ENCODE measurements around the gene RGP1. TPM values are rescaled to one million over a fixed set of nuclear protein-coding genes. Genes with fewer than 3 reads are reported as not detected.
A peak's percentile ranks its signal among the peaks of the same experiment; 100 is the strongest.

Gene RGP1, protein sequence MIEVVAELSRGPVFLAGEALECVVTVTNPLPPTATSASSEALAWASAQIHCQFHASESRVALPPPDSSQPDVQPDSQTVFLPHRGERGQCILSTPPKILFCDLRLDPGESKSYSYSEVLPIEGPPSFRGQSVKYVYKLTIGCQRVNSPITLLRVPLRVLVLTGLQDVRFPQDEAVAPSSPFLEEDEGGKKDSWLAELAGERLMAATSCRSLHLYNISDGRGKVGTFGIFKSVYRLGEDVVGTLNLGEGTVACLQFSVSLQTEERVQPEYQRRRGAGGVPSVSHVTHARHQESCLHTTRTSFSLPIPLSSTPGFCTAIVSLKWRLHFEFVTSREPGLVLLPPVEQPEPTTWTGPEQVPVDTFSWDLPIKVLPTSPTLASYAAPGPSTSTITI
- total RNA-seq = 10.2 TPM

GRCh38 chr9:35748858-35749514, at the start of gene RGP1, which contains the start of gene GBA2:
TSS of gene RGP1 (plus strand) at chr9:35749287. CDS start at chr9:35749756, 469 bp downstream.
TSS of gene GBA2 (minus strand) at chr9:35749228. CDS start at chr9:35748704, 524 bp downstream.
- FAIRE-seq (no peak), DNase-seq (ENCODE audit: low spot score in 2 of 2) (peak; percentile 84 to 86)

DNA sequence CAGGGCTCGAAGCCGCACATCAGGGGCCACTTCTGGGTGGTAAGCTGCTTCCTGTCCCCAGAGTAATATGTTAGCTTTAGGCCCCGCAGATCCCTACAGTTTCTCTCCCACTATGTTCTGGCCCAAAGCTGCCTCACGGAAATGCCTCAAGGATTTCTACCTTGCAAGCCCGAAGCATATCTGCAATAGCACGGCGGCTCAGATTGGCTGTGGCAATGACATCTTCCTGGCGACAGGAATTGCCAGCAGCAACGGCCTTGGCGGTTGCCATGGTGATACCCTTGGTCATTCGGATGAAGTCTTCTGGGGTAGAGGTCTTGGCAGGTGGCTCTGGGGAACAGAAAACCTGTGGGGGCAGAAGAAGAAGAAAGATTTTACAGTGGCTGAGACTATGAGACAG, 49.1 kb upstream of the RGP1 start:
- DNase-seq (ENCODE audit: low spot score in 2 of 2) = no peak
- FAIRE-seq = no peak

DNA sequence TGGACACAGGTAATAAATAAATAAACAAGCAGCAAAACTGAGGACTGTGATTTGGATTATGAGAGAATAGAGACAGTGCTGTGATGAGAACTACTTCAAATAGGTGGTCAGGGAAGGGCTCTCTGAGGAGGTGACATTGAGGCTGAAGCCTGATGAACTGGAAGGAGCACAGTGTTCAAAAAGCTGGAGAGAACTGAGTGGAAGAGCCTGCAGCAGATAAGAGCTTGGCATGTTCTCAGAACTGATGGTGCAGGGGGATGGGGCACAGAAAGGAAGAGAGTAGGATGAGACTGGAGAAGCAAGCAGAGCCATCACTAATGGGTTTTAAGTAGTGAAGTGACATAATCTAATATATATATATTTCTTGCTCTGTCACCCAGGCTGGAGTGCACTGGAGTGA, 48.1 kb upstream of the RGP1 start:
- no peak for DNase-seq (ENCODE audit: low spot score in 2 of 2)
- no peak for FAIRE-seq

- no peak for FAIRE-seq
- DNase-seq (ENCODE audit: low spot score in 2 of 2) = no peak
These were observed 46.4 kb upstream of the RGP1 start for GRCh38 chr9:35702696-35703095.

DNA sequence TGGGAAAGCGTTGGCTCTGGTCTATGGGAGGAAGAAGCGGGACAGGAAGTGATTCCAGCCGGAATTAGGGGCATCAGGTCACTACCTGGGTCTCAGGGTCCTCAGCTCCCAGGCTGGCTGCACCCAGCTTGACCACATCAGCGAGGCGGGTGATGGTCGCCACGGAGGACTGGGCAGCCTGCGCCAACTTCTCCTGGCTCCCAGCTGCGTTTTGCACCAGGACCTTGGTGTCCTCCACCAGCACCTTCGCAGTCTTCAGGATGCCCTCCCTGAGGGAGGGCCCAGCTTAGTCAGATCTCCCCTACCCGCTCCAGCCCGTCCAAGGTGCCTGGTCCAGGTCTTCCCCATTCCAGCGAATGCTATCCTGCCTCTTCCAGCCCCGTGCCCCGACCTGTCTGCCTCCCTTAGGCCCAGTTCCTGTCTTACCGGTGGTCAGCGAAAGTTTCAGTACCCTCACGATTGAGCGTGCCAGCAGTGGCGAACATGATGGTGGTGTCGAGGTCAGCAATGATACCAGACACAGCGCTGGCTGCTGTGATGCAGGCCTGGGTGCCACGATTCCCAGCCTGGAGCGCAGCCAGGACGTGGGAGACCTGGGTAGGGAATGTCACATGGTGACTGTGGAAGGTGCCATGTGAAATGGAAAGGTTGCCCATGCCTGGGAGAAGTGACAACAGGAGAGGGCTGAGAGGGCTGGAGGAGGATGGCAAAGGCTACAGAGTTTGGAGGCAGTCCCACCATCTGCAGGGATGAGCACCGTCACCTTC, 45.0 kb upstream of the RGP1 start:
- DNase-seq (ENCODE audit: low spot score in 2 of 2) (no peak), FAIRE-seq (no peak)

DNA sequence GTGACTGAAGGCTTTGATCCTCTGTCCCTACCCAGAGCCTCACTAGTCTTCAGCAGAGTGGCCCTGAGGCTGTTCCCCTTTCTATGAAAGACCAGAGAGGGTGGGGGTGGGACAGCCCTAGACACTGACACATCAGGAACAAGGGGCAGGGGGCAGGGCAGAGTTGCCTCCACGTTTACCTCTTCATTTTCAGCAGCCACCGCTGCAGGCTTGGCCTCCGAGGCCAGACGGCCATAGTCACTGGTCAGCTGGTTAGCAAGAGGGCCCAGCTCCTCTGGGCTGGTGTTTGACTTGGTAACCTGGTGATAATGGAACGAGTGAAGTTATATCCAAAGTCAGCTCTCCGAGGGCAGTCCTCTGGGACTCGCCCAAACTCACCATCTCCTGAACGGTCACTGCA, 43.7 kb upstream of the RGP1 start:
- FAIRE-seq (no peak), DNase-seq (ENCODE audit: low spot score in 2 of 2) (no peak)

GRCh38 chr9:35705836-35706430, 43.2 kb upstream of the RGP1 start:
- DNase-seq (ENCODE audit: low spot score in 2 of 2) (no peak), FAIRE-seq (no peak)

- DNase-seq (ENCODE audit: low spot score in 2 of 2) (no peak), FAIRE-seq (no peak)
These were observed 42.1 kb upstream of the RGP1 start for GRCh38 chr9:35706951-35707350.

GRCh38 chr9:35708146-35708545, 40.9 kb upstream of the RGP1 start:
- DNase-seq (ENCODE audit: low spot score in 2 of 2) = no peak
- no peak for FAIRE-seq

DNA sequence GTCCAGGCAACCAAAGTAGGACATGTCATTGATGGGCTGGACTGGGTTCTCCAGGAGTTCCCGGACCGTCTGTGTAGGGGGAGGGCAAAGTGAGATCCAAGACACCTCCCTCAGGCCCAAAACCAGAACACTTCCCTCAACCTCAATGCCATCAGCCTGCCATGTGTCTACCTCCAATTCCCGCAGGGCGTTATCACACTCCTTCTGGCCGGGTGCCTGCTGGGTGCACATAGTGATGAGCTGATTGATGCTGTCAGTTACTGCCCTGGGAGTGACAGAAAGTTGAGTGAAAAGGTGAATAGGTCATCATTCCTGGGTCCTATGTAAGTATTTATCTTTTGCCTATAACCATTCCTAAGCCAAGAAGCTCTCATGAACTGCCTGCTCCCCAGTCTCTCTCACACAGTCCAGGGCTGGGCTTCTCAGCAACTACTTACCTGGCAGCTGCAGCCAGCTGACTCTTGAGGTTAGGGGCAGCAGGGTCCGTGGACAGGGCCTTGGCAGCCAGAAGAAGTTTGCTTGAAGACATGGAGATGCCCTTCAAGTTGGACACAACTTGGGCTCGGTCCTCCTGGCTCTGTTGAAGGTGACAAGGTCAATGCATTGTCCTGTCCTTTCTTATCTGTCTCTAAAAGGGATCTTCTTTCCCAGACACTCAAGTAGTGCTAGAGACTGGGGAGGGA, 38.1 kb upstream of the RGP1 start:
- FAIRE-seq (no peak), DNase-seq (ENCODE audit: low spot score in 2 of 2) (no peak)

- FAIRE-seq (no peak), DNase-seq (ENCODE audit: low spot score in 2 of 2) (no peak)
These were observed 37.3 kb upstream of the RGP1 start for GRCh38 chr9:35711501-35712428.

DNA sequence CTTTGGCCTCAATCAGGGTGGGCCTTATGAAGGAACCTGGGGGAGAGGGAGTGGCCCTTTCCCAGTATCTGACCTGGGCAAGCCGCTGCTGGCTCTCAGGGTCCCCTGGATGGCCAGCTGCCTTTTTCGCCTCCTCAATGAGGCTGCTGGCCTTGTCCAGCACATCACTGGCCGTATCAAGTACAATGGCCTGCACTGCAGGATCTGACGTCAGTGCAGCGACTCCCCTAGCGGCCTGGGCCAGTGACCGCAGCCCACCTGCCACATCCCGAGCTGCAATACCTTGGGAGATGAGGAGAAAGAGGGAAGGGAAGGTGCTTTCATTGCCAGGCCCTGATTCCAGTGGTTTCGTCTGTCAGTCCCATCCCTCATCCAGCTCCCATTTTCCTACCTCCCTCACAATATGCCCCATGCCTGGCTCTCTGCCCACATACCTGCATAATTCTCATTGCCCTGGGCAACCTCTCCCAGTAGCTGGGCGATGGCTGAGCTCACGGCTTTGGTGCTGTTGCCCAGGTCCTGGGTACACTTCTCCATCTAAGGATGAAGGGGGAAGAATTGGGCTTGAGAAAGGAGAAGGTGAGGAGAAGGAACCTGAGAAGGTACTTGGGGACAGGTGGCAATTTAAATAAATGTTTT, 36.2 kb upstream of the RGP1 start:
- FAIRE-seq = no peak
- no peak for DNase-seq (ENCODE audit: low spot score in 2 of 2)

DNA sequence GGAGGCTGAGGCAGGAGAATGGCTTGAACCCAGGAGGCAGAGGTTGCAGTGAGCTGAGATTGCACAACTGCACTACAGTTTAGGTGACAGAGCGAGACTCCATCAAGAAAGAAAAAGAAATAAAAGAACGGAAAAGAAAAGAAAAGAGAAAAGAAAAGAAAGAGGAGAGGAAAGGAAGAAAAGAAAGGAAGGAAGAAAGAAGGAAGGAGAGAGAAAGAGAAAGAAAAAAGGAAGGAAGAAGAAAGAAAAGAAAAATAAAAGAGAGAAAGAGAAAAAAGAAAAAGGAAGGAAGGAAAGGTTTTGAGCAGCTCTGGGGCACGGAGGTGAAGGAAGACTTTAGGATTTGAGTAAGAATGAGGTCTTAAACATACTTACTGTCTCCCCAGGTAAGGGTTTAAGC, 35.5 kb upstream of the RGP1 start:
- DNase-seq (ENCODE audit: low spot score in 2 of 2) = no peak
- FAIRE-seq = no peak

DNA sequence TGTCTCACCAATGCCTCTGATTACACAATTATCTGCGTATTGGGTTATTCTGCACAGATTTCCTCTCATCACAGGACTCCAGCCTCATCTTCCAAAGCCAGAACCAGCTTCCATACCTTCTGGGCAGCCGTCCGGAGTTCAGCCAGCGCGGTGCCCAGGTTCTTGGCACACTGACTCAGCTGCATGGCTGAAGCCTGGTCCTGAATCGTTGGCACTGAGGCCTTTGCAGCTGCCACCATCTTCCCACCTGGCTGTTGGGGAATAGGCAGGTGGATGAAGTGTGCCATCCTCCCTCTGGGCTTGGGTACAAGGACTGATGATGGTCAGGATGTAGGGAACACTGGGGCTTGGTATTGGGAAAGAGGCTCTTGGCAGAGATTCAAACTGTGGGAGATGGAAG, 35.0 kb upstream of the RGP1 start:
- FAIRE-seq = no peak
- DNase-seq (ENCODE audit: low spot score in 2 of 2) = no peak

- no peak for DNase-seq (ENCODE audit: low spot score in 2 of 2)
- FAIRE-seq = no peak
These were observed 34.4 kb upstream of the RGP1 start for GRCh38 chr9:35714579-35715252.

GRCh38 chr9:35716230-35716629, 32.9 kb upstream of the RGP1 start:
- FAIRE-seq (no peak), DNase-seq (ENCODE audit: low spot score in 2 of 2) (no peak)

- no peak for DNase-seq (ENCODE audit: low spot score in 2 of 2)
- FAIRE-seq = no peak
These were observed 31.8 kb upstream of the RGP1 start for GRCh38 chr9:35717132-35717870.

Data from frontal cortex (tissue), 4 donors.